GM21529 (cell line): ENCODE measurements around the gene CPA2.

Source experiments
- ATAC-seq: cut with Tn5 transposase; IDR thresholded peaks from one replicate; pipeline ENCODE4 v1.9.1; 2021; ENCODE audit not compliant: unreplicated experiment

Gene CPA2

DNA sequence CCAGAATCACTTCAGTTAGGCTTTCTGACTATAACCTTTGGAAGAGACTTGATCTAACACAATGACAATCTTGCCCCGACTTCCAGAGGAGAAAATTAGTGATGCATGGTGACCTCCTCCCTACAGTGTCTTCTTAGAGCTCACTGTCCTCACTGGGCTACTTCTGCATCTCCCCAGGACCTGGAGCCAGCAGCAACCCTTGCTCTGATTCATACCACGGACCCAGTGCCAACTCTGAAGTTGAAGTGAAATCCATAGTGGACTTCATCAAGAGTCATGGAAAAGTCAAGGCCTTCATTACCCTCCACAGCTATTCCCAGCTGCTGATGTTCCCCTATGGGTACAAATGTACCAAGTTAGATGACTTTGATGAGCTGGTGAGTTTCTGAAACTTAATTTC, 12.6 kb downstream of the CPA2 start:
- ATAC-seq, result no peak

DNA sequence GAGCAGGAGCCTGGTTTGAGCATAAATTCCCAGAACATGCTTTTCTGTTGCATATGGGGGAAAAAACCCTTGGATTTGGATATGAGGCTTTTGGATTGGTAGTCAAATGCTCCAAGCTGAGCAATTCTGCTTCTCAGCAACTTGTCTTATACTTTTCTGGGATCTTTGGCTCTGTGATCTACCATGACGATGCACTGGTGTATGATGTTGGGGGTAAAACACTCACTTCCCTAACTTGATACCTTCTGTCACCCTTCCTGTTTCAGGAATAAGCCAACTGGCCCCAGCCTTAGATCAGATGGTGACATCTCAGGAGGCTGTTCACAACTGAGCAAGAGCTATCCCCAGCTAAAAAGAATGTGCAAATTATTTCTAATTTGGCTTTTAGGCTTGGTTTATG, 13.2 kb downstream of the CPA2 start:
- ATAC-seq, result no peak

DNA sequence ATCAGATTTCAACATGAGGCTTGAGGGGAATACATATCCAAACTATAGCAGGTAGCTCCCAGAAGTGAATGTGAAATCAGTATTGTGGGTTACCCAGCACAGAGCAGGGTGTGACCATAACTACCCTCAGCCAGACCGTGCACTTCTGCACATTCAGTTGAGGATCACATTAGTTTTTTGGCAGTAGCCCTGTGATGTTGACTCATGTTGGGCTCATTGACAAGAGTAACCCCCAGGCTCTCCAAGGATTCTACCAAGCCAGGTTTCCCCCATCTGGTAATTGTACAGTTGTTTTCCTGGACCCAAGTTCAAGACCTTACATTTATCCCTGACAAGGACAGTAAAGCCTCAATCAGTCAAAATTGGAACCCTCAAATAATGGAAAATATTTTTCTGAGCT, 14.6 kb downstream of the CPA2 start:
- no peak for ATAC-seq

DNA sequence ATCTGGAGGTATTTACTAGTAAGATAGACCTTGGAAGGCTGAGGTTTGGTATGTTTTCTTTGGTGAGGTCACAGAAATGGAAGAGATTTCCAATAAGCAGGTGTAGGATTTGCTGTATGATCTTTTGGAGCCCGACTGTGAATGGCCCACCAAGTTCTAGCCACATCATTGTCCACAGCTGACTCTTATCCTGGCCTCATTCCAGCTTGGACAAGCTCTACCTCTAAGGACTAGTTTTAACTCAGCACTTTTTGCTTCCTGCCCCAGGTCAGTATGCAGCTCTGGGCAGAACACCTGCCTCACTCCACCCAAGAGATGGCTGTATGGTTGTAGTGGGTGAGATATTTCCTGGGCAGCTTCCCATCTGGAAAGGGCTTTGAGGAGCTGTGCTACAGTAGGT, 20.2 kb downstream of the CPA2 start:
- no peak for ATAC-seq

DNA sequence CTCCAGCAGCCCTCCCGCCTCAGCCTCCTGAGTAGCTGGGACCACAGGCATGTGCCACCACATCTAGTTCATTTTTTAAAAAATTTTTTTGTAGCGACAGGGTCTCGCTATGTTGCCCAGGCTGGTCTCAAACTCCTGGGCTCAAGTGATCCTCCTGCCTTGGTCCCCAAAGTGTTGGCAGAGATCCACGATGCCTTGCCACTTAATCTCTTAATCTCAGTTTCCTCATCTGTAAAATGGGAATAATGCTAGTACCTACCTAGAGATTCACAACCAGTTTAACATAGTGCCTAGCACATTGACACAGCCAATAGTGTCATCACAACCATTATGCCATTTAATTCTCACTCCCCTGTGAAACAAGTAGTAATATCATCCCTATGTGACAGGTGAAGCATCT, 21.5 kb downstream of the CPA2 start:
- ATAC-seq, result no peak

DNA sequence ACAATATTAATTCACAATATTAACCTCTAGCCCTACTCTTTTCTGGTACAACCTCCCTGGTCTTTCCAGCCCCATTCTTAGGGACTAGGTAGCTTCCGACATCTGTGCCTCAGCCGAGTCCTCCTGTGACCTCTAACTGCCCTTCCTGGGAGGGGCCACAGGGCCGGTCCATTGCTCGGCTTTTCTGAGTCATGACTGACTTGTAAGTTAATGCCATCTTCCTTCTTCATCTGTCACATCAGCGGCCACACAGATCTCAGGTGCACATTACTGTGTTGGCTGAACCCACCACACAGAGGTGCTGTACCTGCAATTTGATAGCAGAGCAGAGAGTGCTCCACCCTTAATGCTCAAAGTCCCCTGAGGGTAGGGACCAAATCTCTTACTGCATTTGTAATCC, 22.2 kb downstream of the CPA2 start:
- no peak for ATAC-seq

DNA sequence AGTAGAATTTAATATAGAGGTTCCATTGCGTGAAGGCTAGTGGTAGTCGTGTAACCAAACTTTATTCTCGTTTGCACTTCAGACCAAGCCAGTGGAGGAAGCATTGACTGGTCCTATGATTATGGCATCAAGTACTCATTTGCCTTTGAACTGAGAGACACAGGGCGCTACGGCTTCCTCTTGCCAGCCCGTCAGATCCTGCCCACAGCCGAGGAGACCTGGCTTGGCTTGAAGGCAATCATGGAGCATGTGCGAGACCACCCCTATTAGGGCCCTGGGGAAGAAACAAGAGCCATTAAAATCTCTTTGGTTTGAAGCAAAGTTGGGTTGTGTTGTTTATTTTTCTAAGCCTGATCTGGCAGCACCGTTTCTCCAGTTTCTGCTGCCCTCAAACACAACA, 22.8 kb downstream of the CPA2 start:
- ATAC-seq, result no peak

DNA sequence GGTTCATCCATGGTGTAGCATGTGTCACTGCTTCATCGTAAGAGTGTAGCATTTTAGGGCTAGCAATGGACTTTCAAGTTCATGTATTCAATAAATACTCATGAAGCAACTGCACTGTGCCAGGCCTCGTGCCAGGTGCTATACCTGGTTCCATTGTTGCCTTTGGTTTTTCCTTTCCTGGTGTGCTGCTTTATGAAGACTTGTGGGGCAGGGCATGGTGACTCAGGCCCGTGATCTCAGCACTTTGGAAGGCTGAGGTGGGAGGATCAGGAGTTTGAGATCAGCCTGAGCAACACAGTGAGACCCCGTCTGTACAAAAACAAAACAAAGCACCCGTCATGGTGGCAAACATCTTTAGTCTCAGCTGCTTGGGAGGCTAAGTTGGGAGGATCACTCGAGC, 24.1 kb downstream of the CPA2 start:
- ATAC-seq, result no peak

DNA sequence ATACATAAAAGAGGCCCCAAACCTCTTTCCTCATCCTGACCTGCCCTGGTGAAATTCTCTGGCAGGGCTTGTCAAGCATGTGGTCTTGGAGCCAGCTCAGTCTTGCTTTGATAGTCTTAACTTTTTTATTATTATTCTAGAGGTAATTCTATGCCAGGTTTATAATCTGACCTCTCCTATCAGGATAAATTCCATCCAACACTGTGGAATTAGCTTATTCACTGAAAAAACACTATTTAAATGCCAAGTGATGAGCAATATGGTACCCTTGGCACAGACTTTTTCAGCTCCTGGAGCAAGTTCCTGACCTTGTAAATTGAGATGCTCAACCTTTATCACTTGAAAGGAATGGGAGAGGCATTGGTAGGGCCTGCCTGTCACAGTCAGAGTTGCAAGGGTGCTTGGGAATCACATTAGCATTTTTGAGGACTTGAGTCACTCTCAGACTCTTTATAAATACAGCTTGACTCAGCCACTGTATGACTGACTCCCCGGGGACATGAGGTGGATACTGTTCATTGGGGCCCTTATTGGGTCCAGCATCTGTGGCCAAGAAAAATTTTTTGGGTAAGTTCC, 26.1 kb downstream of the CPA2 start, which contains the start of gene CPA4:
CPA4 (plus strand) TSS at position 480 of the 576 bp plus-strand sequence; CDS start at position 500, 20 bp downstream.
- no peak for ATAC-seq

DNA sequence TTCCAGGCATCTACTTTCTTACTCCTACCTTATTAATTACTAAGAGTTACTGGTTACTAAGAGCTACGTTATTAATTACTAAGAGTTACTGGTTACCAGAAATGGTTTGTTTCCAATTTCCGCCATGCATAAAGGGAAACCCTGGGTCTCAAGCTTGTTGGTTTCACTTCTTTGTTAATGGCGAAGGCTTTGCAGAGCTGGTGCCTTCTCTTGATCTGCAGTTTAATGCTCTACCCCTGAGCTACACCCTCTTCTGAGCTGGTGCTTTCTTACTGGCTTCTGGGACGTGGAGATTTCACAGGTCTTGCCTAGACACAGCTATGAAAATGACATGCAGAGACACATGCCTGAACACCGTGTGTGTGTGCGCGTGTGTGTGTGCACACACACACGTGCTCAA, 26.9 kb downstream of the CPA2 start:
- ATAC-seq, result no peak

DNA sequence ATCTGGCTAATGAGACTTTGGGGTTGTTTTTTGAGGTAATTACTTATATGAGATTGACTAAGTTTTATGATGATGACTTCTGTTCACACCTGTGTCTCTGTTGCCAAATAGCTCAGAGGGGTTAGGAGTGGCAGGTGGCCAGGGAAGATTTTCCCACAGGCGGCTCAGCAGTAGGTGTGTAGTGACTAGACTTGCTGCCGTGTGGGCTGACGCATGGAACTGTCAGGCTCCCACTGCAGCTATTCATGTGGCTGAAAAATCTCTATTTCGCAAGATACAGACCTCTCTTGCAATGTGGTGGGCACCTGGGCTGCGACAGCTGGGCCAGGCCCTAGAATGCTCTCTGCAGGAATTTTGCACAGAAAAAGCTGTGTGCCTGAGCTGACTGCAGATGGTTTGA, 27.7 kb downstream of the CPA2 start:
- ATAC-seq, result no peak

DNA sequence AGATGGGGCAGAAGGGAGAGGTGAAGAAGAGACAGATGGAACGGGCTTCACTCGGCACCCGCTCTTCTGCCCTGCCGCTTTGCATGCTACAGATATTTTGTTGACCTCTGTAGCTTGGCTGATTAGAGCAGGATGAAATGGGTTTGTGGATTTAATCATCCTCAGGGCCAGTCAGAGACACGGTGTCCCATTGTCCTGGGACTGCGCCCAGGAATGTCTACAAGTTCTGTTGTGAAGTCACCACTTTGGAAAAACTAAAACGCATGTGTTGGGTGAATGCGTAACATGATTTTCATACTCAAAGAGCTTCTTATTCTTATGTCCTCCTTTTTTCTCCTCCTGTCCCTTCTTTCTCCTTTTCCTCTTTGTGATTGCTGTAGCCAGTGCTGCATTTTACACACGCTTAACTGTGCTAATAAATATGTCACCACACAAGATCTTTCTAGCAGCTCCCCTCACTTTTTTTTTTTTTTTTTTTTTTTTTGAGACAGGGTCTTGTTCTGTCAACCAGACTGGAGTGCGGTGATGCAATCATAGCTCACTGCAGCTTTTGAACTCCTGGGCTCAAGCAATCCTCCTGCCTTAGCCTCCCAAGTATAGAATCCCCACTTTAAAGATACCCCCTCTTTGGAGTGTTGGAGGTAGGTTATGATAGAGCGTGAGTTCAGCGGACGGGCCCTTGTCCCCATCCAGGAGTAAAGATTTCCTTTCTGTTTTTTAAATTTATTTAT, 29.7 kb downstream of the CPA2 start:
- ATAC-seq, result no peak

DNA sequence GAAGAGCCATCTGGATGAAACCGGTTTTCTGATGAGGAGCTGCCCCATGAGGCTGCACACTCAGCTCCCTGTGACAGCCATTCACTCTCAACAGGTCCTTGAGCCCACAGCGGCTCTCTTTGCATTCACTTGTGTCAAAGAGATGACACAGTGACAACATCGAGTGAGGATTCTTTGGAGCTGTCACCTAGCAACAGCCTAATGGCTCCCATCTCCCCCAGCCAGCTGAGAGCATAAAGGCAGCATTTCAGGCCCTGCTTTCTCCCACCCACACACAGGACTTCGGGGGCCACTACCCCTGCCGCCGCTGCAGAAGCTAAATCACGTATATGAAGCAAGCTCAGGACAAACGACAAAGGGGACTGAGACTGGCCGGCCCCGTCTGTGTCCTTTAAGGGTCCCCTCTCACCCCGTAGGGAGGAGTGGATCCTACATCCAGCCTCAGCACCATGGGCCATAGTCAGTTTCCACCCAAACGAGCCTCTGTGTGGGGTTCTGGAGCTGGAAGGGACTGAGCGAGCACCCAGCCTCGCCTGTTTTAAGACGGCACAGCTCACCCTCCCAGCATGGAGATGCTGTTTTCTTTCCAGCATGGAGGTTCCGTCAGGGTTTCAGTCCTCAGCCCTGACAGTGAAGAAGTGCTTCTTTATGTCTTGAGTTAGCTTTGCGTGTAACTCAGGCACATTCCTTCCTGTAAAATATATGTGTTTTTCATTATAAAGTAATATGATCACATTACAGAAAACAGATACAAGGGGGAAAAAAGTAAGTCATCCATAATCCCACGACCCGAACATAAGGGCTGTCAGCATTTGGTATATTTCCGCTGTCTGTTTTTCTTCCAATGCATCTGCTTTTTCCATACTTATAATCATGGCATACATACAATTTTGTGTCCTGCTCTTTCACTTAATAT, 31.2 kb downstream of the CPA2 start:
- ATAC-seq, result no peak

DNA sequence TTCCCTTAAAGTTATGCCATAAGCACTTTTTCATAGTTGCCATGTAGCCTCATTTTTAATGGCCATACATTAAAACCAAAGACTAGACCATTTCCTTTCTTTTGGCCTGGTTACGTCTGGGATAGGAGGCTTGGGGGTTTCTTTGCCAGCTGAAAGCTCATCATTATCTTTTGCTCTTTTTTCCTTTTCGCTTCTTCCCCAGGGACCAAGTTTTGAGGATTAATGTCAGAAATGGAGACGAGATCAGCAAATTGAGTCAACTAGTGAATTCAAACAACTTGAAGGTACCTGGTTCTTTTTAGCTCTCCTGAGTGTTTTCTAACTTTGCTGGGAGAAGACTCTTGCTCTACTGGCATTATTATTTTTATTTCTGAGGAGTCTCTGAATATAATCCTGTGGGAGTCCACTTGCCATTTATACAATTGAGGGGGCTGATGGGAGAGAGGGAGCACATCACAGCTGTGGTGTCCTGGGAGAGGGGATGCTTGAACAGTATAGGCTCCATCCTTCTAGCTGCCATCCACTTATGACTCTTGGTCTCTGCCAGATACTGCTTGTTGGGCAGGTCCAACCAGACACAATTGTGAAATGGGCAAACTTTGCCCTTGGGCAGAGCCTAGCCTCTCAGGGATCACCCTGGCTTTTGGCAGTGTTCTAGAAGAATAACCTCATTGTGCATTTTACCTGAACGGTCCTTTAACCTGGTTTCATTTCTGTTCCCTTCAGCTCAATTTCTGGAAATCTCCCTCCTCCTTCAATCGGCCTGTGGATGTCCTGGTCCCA, 32.1 kb downstream of the CPA2 start:
- no peak for ATAC-seq

DNA sequence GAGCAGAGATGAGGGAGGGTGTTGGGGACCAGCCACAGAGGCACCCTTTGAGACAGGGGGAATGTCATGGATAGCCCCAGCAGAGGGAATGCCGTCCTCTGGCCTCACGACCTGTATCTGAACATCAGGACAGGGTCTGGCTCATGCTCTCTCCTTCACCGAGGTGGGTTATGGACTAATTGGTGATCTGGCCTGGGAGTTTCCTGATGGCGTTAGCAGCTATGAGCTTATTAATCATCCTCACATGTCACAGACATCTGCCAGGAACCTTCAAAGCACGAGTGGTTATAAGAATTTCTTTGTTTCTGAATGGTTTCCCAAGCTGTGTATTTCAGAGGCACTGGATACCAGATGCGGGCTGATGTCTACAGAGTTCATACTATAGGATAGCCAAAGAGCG, 33.2 kb downstream of the CPA2 start:
- no peak for ATAC-seq

DNA sequence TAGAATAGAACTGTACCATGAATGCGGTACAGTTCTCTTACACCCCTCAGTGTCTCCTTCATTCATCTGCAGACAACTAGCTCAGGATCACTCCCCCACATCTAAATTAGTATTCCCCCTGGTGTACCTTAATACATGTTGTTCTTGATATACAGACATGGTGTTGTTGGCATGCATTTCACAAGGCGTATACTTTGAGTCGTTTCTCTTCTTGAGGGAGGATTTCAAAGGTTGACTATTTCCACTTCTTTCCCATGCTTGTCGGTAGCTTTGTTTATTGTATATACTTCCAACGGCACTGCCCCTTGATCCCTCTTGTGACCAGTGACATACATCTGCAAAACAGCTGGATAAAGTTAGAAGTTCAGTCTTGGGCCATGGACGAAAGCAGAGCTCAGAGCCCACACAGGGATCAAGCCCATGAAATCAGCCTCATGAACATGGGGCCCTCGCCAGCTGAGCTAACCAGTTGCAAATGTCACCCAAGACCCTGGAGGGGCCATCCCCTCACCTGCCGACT, 34.9 kb downstream of the CPA2 start:
- no peak for ATAC-seq

DNA sequence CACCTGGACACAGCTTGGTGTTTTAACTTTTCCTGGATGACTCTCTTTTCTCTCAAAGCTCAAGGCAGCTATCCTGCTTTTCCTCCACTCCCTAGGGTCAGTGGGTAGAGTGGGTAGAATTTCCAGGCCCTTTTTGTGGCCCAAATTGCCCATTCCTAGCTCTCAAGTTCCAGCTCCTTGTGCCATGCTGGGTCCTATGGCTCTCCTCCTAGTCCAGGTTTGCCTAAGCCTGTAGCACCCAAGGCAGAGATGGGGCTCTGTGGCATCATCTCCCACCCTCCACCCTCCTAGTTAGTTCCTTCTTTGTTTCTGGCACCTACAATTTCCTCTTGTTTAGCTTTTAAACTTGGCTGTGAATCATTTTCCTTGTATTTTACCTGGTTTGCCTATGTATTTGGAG, 36.0 kb downstream of the CPA2 start:
- ATAC-seq, result no peak

DNA sequence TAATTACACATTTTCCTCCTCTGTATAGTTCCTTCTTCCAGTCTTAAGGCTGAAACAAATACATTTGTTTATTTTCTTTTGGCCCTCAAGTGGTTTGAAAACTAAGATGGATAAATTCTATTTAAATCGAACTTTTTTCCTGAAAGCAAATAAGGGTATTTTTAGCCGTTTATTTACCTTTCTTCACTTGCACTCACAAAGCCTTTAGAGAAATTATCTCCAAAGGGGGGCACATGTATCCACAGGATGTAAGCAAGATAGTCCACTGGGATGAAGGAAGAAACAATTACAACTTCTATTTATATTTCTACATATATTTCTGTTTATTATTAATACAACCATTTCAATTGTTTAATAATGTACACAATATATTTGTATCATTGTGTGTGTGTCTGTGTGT, 36.5 kb downstream of the CPA2 start:
- ATAC-seq, result no peak

DNA sequence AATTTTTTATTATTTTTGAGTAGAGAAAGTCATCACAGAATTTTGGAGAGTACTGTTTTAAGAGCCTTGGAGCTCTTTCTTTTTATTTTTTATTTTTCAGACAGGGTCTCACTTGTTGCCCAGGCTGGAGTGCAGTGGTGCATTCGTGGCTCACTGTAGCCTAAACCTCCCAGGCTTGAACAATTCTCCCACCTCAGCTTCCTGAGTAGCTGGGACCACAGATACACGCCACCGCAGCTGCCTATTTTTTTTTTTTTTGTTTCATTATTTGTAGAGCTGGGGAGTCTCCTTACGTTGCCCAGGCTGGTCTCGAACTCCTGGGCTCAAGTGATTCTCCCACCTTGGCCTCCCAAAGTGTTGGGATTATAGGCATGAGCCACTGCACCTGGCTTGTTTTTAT, 36.9 kb downstream of the CPA2 start:
- ATAC-seq, result no peak

DNA sequence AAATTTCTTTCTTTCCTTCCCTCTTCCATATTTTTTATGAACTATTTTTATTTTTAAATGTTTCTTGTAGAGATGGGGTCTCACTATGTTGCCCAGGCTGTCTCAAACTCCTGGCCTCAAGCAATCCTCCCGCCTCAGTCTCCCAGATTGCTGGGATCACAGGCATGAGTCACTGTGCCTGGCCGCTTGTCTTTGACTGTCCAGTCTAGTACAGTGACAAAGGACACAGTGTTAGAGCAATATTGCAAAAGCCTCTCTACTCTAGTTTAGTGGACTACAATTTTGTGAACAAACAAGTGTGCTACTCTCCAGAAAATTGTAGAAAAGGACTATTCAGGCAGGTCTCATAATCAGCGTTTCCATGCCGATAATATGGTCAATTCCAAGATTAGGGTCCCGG, 37.3 kb downstream of the CPA2 start:
- ATAC-seq, result no peak

DNA sequence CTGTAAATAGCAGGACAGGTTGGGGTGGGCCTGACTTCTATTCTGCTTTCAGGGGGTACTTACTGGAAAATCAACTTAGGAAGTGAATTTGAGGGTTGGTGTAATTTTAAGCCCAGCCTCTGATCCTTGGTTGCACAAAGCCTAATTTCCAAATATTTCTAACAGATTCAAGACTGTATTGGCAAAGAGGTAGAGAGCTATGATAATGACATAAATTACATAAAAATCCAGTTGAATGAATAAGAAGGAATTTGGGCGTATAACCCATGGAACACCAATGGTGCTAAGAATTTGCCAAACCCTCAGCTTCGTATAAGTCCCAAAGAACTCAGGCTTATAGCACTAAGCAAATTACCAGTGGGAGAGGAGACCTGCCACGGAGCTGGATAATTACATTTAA, 38.2 kb downstream of the CPA2 start:
- ATAC-seq, result no peak
